Measurements from ENCODE around the gene EDC3.

GRCh38 chr15:74593122-74593521, 102.7 kb downstream of the EDC3 start:
- TF ChIP-seq CTCF (IDR thresholded peaks at IDR 0.05) (no peak), POLR2AphosphoS5 (IDR thresholded peaks at IDR 0.05) (no peak), EP300 (IDR thresholded peaks at IDR 0.05) (no peak), POLR2A (IDR thresholded peaks at IDR 0.05) (no peak)
